ENCODE data around the gene MYD88. TPM values are rescaled to one million over a fixed set of nuclear protein-coding genes. Genes with fewer than 3 reads are reported as not detected.

MYD88 gene
- total and polyA plus RNA-seq, 4 donors, result 15.4 to 60.3 (median 44.1) TPM

GRCh38 chr3:38168151-38169026 is 29.9 kb downstream of the MYD88 start (continued):
- TF ChIP-seq, protein P1, sequence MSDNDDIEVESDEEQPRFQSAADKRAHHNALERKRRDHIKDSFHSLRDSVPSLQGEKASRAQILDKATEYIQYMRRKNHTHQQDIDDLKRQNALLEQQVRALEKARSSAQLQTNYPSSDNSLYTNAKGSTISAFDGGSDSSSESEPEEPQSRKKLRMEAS (IDR thresholded peaks at IDR 0.05), result no peak
- TF ChIP-seq RAD21 (IDR thresholded peaks at IDR 0.05) (no peak), YY1 (IDR thresholded peaks at IDR 0.05) (no peak)

DNA sequence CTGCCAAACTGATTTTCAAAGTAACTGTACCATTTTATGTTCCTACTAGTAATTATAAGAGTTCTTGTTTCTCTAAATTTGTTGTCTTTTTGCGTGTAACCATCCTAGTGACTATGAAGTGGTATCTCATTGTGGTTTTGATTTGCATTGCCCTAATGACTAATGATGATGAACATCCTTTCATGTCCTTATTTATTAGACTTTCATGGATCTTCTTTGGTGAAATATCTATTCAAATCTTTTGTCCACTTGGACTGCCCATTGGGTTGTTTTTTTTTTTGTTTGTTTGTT is 30.5 kb downstream of the MYD88 start:
- WGBS, result 86% methylated on average over 1 of the region's 1 CpG
- DNase-seq (ENCODE audit: low spot score), result no peak
- Histone ChIP-seq H3K9me3 (ENCODE audit: control insufficient read depth in 4 of 4, low read length in 3 of 4) (no peaks in the 10 kb centered on the region), H3K9ac (ENCODE audit: low read depth in 1 of 2, low read length in 2 of 2) (no peak overlapping the region), H3K36me3 (ENCODE audit: control insufficient read depth in 4 of 4, insufficient read depth in 3 of 4, low read depth in 1 of 4, low read length in 3 of 4) (no peaks in the 10 kb centered on the region), H3K27ac (ENCODE audit: low read depth in 1 of 2, low read length in 2 of 2) (no peak overlapping the region), H3K27me3 (ENCODE audit: control insufficient read depth in 4 of 4, insufficient read depth in 4 of 4, low read length in 3 of 4) (no peaks in the 10 kb centered on the region), H3K4me3 (ENCODE audit: low read depth in 1 of 3, low read length in 3 of 3) (no peak overlapping the region), H3K4me1 (ENCODE audit: control insufficient read depth in 4 of 4, insufficient read depth in 4 of 4, low read length in 3 of 4) (peaks cover under 1 to 19% (median 9%) of the 10 kb centered on the region in 4 donors)
- TF ChIP-seq RAD21 (IDR thresholded peaks at IDR 0.05), result no peak
- no peak for TF ChIP-seq RXRA (IDR thresholded peaks at IDR 0.05)
- no peak for TF ChIP-seq TAF1 (conservative IDR thresholded peaks at IDR 0.05)
- TF ChIP-seq YY1 (IDR thresholded peaks at IDR 0.05), result no peak
- TF ChIP-seq, protein P2, sequence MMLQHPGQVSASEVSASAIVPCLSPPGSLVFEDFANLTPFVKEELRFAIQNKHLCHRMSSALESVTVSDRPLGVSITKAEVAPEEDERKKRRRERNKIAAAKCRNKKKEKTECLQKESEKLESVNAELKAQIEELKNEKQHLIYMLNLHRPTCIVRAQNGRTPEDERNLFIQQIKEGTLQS (IDR thresholded peaks at IDR 0.05), result no peak
- no peak for TF ChIP-seq HNF4A (conservative IDR thresholded peaks at IDR 0.05)
- TF ChIP-seq, protein P3, sequence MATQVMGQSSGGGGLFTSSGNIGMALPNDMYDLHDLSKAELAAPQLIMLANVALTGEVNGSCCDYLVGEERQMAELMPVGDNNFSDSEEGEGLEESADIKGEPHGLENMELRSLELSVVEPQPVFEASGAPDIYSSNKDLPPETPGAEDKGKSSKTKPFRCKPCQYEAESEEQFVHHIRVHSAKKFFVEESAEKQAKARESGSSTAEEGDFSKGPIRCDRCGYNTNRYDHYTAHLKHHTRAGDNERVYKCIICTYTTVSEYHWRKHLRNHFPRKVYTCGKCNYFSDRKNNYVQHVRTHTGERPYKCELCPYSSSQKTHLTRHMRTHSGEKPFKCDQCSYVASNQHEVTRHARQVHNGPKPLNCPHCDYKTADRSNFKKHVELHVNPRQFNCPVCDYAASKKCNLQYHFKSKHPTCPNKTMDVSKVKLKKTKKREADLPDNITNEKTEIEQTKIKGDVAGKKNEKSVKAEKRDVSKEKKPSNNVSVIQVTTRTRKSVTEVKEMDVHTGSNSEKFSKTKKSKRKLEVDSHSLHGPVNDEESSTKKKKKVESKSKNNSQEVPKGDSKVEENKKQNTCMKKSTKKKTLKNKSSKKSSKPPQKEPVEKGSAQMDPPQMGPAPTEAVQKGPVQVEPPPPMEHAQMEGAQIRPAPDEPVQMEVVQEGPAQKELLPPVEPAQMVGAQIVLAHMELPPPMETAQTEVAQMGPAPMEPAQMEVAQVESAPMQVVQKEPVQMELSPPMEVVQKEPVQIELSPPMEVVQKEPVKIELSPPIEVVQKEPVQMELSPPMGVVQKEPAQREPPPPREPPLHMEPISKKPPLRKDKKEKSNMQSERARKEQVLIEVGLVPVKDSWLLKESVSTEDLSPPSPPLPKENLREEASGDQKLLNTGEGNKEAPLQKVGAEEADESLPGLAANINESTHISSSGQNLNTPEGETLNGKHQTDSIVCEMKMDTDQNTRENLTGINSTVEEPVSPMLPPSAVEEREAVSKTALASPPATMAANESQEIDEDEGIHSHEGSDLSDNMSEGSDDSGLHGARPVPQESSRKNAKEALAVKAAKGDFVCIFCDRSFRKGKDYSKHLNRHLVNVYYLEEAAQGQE (IDR thresholded peaks at IDR 0.05), result no peak
- TF ChIP-seq FOXA2 (IDR thresholded peaks at IDR 0.05), result no peak
- TF ChIP-seq FOXA1 (IDR thresholded peaks at IDR 0.05), result no peak
- TF ChIP-seq HNF4G (IDR thresholded peaks at IDR 0.05), result no peak
- no peak for TF ChIP-seq CTCF (IDR thresholded peaks at IDR 0.05; ENCODE audit: low read depth, low read length, missing input control)

- no peaks in the 10 kb centered on the region for H3K9me3 ChIP-seq (ENCODE audit: control insufficient read depth in 4 of 4, low read length in 3 of 4)
- DNase-seq (ENCODE audit: low spot score), result no peak
- WGBS, result 94% methylated on average over 4 of the region's 4 CpGs
- TF ChIP-seq, protein P2 (IDR thresholded peaks at IDR 0.05), result no peak
- TF ChIP-seq HNF4G (IDR thresholded peaks at IDR 0.05), result no peak
- no peak for TF ChIP-seq EGR1 (IDR thresholded peaks at IDR 0.05; ENCODE audit: low read depth in 2 of 2)
- no peak for TF ChIP-seq GABPA (IDR thresholded peaks at IDR 0.05 in 1 of 2, conservative IDR thresholded peaks at IDR 0.05 in 1 of 2)
- TF ChIP-seq FOXA2 (IDR thresholded peaks at IDR 0.05), result no peak
- TF ChIP-seq RAD21 (IDR thresholded peaks at IDR 0.05), result no peak
- TF ChIP-seq TAF1 (conservative IDR thresholded peaks at IDR 0.05), result no peak
- H3K36me3 ChIP-seq (ENCODE audit: control insufficient read depth in 4 of 4, insufficient read depth in 3 of 4, low read depth in 1 of 4, low read length in 3 of 4), result no peaks in the 10 kb centered on the region
- H3K27ac ChIP-seq (ENCODE audit: low read depth in 1 of 2, low read length in 2 of 2), result no peak overlapping the region
- H3K27me3 ChIP-seq (ENCODE audit: control insufficient read depth in 4 of 4, insufficient read depth in 4 of 4, low read length in 3 of 4), result no peaks in the 10 kb centered on the region
- no peak overlapping the region for H3K4me3 ChIP-seq (ENCODE audit: low read depth in 1 of 3, low read length in 3 of 3)
- peaks cover 0 to 19% (median 8%) of the 10 kb centered on the region in 4 donors for H3K4me1 ChIP-seq (ENCODE audit: control insufficient read depth in 4 of 4, insufficient read depth in 4 of 4, low read length in 3 of 4)
- no peak overlapping the region for H3K9ac ChIP-seq (ENCODE audit: low read depth in 1 of 2, low read length in 2 of 2)
These were observed 32.3 kb downstream of the MYD88 start for GRCh38 chr3:38170722-38171121.

All from liver (tissue), 9 donors.